Thyroid gland (tissue), 4 donors: Measurements from ENCODE around the gene RASSF8. TPM values are rescaled to one million over a fixed set of nuclear protein-coding genes. Genes with fewer than 3 reads are reported as not detected.
A peak's percentile ranks its signal among the peaks of the same experiment; 100 is the strongest.
"Not testable (repeated sequence)": the region's sequence is repeated elsewhere in the genome, so short reads cannot be mapped to it uniquely, and the experiment has no call there.

Experiments used
- DNase-seq, 2 donors: peaks; one replicate each; pipeline ENCODE4 v3.0.0-alpha.2; 2019
- H3K27ac ChIP-seq, 3 donors: fragments of 200-600 bp; sonication (generic); 1 replicate in 2 of 3; 2 replicates in 1 of 3; pipeline ENCODE4 v1.5.1; 2016 to 2019; ENCODE audit warnings: mild to moderate bottlenecking in 1 of 3, moderate library complexity in 1 of 3
- H3K27me3 ChIP-seq: fragments of 200-600 bp; sonication (generic); one replicate; pipeline ENCODE4 v1.5.1; 2019
- H3K36me3 ChIP-seq, 2 donors: fragments of 200-600 bp; sonication (generic); one replicate each; pipeline ENCODE4 v1.5.1; 2016 to 2019
- H3K4me1 ChIP-seq, 2 donors: fragments of 200-600 bp; sonication (generic); one replicate each; pipeline ENCODE4 v1.5.1; 2017 to 2019
- H3K4me3 ChIP-seq, 3 donors: fragments of 200-600 bp; sonication (generic); replicated peaks in 1 of 3; 1 replicate in 2 of 3; 2 replicates in 1 of 3; pipeline ENCODE4 v1.5.1; 2016; ENCODE audit warnings: mild to moderate bottlenecking in 1 of 3
- H3K9me3 ChIP-seq: fragments of 200-600 bp; sonication (generic); one replicate; pipeline ENCODE4 v1.5.1; 2017
- POLR2A ChIP-seq, 2 donors: fragments of 450-650 bp; IDR thresholded peaks; one replicate each; pipeline ENCODE4 v1.6.1; 2017; ENCODE audit warnings: antibody characterized with exemption in 2 of 2, mild to moderate bottlenecking in 2 of 2, moderate library complexity in 1 of 2
- WGBS, 2 donors: methylation state at CpG; one replicate each; pipeline ENCODE4 v1.1.5; 2017; 5-methylcytosine and 5-hydroxymethylcytosine counted together
- intact Hi-C: fragments of 100-400 bp; cut with DNase I; formaldehyde crosslinking; loops from one replicate; pipeline ENCODE4 v1.15.1; 2023
- total RNA-seq, 4 donors: library from RNA; depleted of rRNA; stranded (reverse); fragments of >200 nt; gene quantifications; one replicate each; pipeline ENCODE4 v1.2.3, GENCODE V29; 2016
- TF ChIP-seq, protein P1 (sequence below), 6 experiments: fragments of 200-600 bp in 3 of 6; fragments of 450-650 bp in 3 of 6; sonication (generic) in 3 of 6; IDR thresholded peaks; one replicate each; pipeline ENCODE4 v1.5.1; 2016 to 2019; ENCODE audit warnings: antibody characterized with exemption in 6 of 6, mild to moderate bottlenecking in 2 of 6, inconsistent platforms in 1 of 6, moderate library complexity in 1 of 6

The RASSF8 gene
- total RNA-seq, 4 donors from 2014 or later, result 20.1 to 69.1 (median 33.5) TPM

DNA sequence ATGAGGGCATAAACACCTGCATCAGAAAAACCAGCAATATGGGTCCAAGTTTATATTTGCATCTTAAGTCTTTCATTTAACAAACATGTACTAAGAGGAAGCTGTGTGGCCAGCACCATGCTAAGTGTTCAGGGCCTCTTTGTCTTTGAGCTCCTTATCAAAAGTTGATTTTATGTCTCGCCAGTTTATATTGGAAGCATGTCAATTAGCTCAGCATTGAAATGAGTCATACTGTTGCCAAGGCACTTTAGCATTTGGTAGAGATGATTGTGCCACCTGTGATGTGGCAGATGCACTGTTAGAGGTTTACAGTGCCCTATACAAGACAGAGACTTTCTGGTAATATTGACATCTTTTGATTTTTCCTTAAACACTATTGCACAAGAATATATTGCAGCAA, 97.9 kb downstream of the RASSF8 start:
- TF ChIP-seq POLR2A (IDR thresholded peaks at IDR 0.05), result no peak
- TF ChIP-seq, protein P1, sequence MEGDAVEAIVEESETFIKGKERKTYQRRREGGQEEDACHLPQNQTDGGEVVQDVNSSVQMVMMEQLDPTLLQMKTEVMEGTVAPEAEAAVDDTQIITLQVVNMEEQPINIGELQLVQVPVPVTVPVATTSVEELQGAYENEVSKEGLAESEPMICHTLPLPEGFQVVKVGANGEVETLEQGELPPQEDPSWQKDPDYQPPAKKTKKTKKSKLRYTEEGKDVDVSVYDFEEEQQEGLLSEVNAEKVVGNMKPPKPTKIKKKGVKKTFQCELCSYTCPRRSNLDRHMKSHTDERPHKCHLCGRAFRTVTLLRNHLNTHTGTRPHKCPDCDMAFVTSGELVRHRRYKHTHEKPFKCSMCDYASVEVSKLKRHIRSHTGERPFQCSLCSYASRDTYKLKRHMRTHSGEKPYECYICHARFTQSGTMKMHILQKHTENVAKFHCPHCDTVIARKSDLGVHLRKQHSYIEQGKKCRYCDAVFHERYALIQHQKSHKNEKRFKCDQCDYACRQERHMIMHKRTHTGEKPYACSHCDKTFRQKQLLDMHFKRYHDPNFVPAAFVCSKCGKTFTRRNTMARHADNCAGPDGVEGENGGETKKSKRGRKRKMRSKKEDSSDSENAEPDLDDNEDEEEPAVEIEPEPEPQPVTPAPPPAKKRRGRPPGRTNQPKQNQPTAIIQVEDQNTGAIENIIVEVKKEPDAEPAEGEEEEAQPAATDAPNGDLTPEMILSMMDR (IDR thresholded peaks at IDR 0.05), result no peak
- intact Hi-C loops, result no loop called here
- 35 to 50% methylated on average over 1 of the region's 1 CpG for WGBS, 2 donors
- Histone ChIP-seq H3K27ac (peak overlapping the region in 1 of 3 donors; percentile 3), H3K4me1 (peaks cover 18 to 20% of the 10 kb centered on the region in 2 donors), H3K36me3 (no peaks in the 10 kb centered on the region), H3K9me3 (no peaks in the 10 kb centered on the region), H3K27me3 (no peaks in the 10 kb centered on the region), H3K4me3 (no peak overlapping the region)
- peak; percentile 39 to 42 for DNase-seq

DNA sequence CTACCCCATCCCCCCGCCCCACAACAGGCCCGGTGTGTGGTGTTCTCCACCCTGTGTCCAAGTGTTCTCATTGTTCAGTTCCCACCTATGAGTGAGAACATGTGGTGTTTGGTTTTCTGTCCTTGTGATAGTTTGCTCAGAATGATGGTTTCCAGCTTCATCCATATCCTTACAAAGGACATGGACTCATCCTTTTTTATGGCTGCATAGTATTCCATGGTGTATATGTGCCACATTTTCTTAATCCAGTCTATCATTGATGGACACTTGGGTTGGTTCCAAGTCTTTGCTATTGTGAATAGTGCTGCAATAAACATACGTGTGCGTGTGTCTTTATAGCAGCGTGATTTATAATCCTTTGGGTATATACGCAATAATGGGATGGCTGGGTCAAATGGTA, 98.8 kb downstream of the RASSF8 start:
- H3K36me3 ChIP-seq, H3K9me3 ChIP-seq, H3K27ac ChIP-seq, H3K4me3 ChIP-seq, H3K27me3 ChIP-seq, intact Hi-C loops, DNase-seq: not testable (repeated sequence)
- WGBS, 2 donors, result 96 to 97% methylated on average over 6 of the region's 6 CpGs
- peaks cover 18 to 20% of the 10 kb centered on the region in 2 donors for H3K4me1 ChIP-seq

DNA sequence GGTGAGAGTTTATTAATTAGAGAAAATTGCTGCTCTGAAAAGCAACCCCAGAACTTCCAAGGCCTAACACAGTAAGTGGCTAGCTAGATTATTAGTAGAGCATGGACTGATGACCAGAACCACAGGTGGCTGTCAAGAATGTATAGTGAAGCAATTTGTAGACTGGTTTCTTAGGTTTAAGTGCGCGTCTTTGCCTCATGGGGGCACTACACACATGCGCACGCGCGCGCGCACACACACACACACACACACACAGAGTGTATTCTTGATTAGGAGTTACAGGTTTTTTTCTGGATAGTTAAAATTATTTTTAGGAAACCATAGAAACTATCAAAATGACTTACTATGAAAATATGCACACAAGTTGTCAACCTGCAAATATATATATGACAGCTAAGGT, 99.8 kb downstream of the RASSF8 start:
- TF ChIP-seq, protein P1 (IDR thresholded peaks at IDR 0.05), result no peak
- TF ChIP-seq POLR2A (IDR thresholded peaks at IDR 0.05), result no peak
- intact Hi-C loops, result no loop called here
- no peak for DNase-seq
- Histone ChIP-seq H3K27me3 (no peaks in the 10 kb centered on the region), H3K4me3 (no peak overlapping the region), H3K4me1 (peaks cover 12 to 16% of the 10 kb centered on the region in 2 donors), H3K27ac (no peak overlapping the region), H3K9me3 (no peaks in the 10 kb centered on the region), H3K36me3 (no peaks in the 10 kb centered on the region)
- 90 to 93% methylated on average over 8 of the region's 8 CpGs for WGBS, 2 donors

DNA sequence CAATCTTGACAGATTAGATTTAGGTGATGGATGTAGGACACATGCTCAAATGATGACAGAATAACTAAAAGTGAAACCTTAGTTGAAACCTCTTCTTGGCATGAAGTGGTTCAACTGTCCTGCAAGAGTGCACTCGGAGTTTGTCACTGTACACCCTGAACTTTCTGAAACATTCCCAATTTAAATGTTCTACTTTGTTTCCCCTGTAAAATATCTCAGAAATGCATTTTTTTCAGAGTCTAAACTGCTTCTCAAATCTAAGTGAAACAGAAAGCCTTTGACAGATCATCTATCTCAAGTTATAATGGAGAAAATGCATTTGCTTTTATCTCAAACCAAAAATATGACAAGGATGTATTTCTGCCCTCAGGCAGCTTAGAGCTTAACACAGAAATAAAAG, 100.3 kb downstream of the RASSF8 start:
- DNase-seq, result no peak
- H3K27me3 ChIP-seq, result no peaks in the 10 kb centered on the region
- intact Hi-C loops, result no loop called here
- H3K4me3 ChIP-seq, result no peak overlapping the region
- H3K4me1 ChIP-seq, result peaks cover 7 to 11% of the 10 kb centered on the region in 2 donors
- TF ChIP-seq POLR2A (IDR thresholded peaks at IDR 0.05), result no peak
- TF ChIP-seq, protein P1 (IDR thresholded peaks at IDR 0.05), result no peak
- H3K27ac ChIP-seq, result no peak overlapping the region
- H3K9me3 ChIP-seq, result no peaks in the 10 kb centered on the region
- no peaks in the 10 kb centered on the region for H3K36me3 ChIP-seq
- WGBS, 2 donors, result 50 to 60% methylated on average over 1 of the region's 1 CpG

DNA sequence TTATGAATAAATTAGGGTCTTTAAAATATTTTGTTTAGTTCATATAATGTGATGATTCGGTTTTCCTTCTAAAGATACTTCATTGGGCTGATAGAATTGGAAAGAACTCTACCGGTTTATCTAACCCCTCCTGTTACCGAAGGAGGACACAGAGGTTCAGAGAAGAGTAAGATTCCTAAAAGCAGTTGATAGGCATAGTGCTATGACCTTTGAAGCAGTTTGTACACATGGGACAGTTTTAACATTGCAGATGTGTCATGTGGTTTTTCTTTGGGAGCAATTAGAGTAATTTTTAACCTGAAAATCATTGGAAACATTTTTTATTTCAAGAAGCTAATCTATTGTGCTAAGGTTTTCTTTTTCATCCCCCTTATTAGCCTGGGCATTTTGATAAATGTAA, 103.5 kb downstream of the RASSF8 start:
- no peaks in the 10 kb centered on the region for H3K4me1 ChIP-seq
- DNase-seq, result no peak
- H3K9me3 ChIP-seq, result no peaks in the 10 kb centered on the region
- no peaks in the 10 kb centered on the region for H3K36me3 ChIP-seq
- H3K4me3 ChIP-seq, result no peak overlapping the region
- no peaks in the 10 kb centered on the region for H3K27me3 ChIP-seq
- WGBS, 2 donors, result 94 to 96% methylated on average over 3 of the region's 3 CpGs
- intact Hi-C loops, result no loop called here
- TF ChIP-seq POLR2A (IDR thresholded peaks at IDR 0.05), result no peak
- TF ChIP-seq, protein P1 (IDR thresholded peaks at IDR 0.05), result no peak
- H3K27ac ChIP-seq, result no peak overlapping the region

DNA sequence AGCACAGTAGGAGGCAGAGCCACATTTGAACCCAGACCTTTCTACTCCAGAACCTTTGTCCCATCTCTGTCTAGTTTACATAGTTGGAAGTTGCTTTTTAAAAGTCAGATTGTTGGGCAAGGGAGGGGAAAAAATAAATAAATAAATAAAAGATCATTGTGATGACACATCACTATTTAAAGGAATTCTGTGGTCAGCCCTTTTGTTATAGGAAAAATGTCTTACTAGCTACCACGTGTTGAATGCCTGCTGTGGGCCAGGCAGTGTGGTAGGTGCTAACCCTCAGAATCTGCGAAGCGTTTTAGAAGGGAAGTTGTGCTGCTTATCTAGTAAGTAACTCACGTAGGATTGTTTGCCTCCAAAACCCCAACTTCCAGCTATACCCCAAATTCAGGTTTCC, 104.1 kb downstream of the RASSF8 start:
- H3K9me3 ChIP-seq, result no peaks in the 10 kb centered on the region
- H3K27me3 ChIP-seq, result no peaks in the 10 kb centered on the region
- no peaks in the 10 kb centered on the region for H3K4me1 ChIP-seq
- no peak for DNase-seq
- H3K27ac ChIP-seq, result no peak overlapping the region
- no peaks in the 10 kb centered on the region for H3K36me3 ChIP-seq
- TF ChIP-seq POLR2A (IDR thresholded peaks at IDR 0.05), result no peak
- TF ChIP-seq, protein P1 (IDR thresholded peaks at IDR 0.05), result no peak
- intact Hi-C loops, result no loop called here
- no peak overlapping the region for H3K4me3 ChIP-seq
- WGBS, 2 donors, result 82 to 83% methylated on average over 4 of the region's 4 CpGs
